ENCODE data around the gene ANKFY1.

DNA sequence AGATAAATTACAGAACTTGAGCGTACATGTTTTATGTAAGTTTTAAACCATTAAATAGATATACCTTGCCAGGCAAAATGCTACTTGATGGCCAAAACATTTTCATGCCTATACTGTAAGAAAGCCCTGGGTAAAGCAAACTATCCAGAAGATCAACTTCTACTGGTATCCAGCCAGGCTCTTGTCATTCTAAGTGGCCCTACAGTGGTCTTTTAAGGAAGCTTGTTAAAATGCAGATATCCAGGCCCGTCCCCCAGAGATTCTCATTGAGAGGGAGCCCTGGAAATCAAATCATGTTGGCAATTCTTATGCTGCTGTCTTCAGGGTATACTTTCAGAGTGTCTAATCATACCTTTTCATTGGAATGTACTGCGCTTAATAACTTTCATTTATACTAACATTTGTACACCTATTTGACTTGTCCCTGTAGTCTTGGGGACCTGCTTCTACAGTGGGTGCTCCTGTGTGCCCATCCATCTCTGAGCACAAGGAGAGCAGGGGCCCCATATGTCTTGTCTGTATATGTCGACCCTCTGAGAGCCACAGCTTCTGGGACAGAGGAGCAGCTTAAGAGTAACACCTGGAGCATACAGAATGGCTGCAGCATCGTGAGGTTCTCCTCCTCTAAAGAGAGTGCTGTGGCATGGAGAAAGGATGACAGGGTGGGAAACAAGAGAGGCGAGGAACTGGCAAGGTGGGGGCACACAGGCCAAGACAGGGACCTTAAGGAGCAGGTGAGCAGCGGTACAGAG lies 43.6 kb upstream of the ANKFY1 start:
- no peak for TF ChIP-seq POLR2A (IDR thresholded peaks at IDR 0.05)
- no peak for TF ChIP-seq CTCF (IDR thresholded peaks at IDR 0.05)
